ENCODE results near the gene MORN5.

- TF ChIP-seq POLR2A (IDR thresholded peaks at IDR 0.05) (no peak), CTCF (IDR thresholded peaks at IDR 0.05) (no peak)
Observed at GRCh38 chr9:122155796-122156195, 3.9 kb upstream of the MORN5 start.

Measured in tibial nerve (tissue), 3 donors.